Measurements from ENCODE around the gene CHKB. TPM values are rescaled to one million over a fixed set of nuclear protein-coding genes. Genes with fewer than 3 reads are reported as not detected.

Gene CHKB
- total RNA-seq, 2 experiments from 2014 or later = 85.8 to 100 TPM

DNA sequence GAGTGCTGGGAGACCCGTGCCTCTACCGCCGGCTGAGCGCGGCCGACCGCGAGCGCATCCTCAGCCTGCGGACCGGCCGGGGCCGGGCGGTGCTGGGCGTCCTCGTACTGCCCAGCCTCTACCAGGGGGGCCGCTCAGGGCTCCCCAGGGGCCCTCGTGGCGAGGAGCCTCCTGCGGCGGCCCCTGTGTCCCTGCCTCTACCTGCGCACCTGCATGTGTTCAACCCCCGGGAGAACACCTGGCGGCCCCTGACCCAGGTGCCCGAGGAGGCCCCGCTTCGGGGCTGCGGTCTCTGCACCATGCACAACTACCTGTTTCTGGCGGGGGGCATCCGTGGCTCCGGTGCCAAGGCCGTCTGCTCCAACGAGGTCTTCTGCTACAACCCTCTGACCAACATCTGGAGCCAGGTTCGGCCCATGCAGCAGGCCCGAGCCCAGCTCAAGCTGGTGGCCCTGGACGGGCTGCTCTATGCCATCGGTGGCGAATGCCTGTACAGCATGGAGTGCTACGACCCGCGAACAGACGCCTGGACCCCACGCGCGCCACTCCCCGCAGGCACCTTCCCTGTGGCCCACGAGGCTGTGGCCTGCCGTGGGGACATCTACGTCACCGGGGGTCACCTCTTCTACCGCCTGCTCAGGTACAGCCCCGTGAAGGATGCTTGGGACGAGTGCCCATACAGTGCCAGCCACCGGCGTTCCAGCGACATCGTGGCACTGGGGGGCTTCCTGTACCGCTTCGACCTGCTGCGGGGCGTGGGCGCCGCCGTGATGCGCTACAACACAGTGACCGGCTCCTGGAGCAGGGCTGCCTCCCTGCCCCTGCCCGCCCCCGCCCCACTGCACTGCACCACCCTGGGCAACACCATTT is 33.5 kb downstream of the CHKB start:
- ChIA-PET POLR2A (interaction anchor here (0.8 to 1.8 kb wide), 2 partner anchors 10 to 40 kb away, joined by 3 to 9 read pairs; no protein-coding TSS in a partner anchor), CTCF (ENCODE audit: unreplicated experiment) (interaction anchor here (0.5 kb wide), 1 partner anchor 68 kb away, joined by 3 read pairs; no protein-coding TSS in a partner anchor)
- H3K79me2 ChIP-seq (ENCODE audit: insufficient read depth, low read depth, low read length) = no peaks in the 10 kb centered on the region
- H3K4me2 ChIP-seq (ENCODE audit: low read length) = peak overlapping the region; percentile 59
- TF ChIP-seq EZH2phosphoT487 (IDR thresholded peaks at IDR 0.05; ENCODE audit: borderline replicate concordance, low read depth, low read length) = no peak
- no peak for TF ChIP-seq CTCF (conservative IDR thresholded peaks at IDR 0.05; ENCODE audit: low read length)
- H3K36me3 ChIP-seq (ENCODE audit: insufficient read depth, low read length) = no peaks in the 10 kb centered on the region
- intact Hi-C loops (cut with micrococcal nuclease; ENCODE audit: unreplicated experiment) = loop anchor here (2.0 kb wide), 1 partner anchor 72 kb away; no protein-coding TSS in a partner anchor
- H3K4me3 ChIP-seq (ENCODE audit: low read depth, low read length, poor library complexity, severe bottlenecking) = no peak overlapping the region
- DNase-seq (ENCODE audit: low spot score) = peak; percentile 21
- no peaks in the 10 kb centered on the region for H4K20me1 ChIP-seq (ENCODE audit: insufficient read depth, low read length)
- BruUV-seq (replicated peaks) = no TSS peak
- no peak overlapping the region for H3K27ac ChIP-seq (ENCODE audit: low read depth, low read length, poor library complexity, severe bottlenecking)
- peaks cover 30% of the 10 kb centered on the region for H3K4me1 ChIP-seq (ENCODE audit: insufficient read depth, low read length, poor library complexity, severe bottlenecking)
- peak overlapping the region; percentile 51 for H2AFZ ChIP-seq (ENCODE audit: low read length)
- no peaks in the 10 kb centered on the region for H3K9me2 ChIP-seq (ENCODE audit: insufficient read depth, low read length)
- H3K9me3 ChIP-seq (ENCODE audit: low read length) = no peaks in the 10 kb centered on the region

DNA sequence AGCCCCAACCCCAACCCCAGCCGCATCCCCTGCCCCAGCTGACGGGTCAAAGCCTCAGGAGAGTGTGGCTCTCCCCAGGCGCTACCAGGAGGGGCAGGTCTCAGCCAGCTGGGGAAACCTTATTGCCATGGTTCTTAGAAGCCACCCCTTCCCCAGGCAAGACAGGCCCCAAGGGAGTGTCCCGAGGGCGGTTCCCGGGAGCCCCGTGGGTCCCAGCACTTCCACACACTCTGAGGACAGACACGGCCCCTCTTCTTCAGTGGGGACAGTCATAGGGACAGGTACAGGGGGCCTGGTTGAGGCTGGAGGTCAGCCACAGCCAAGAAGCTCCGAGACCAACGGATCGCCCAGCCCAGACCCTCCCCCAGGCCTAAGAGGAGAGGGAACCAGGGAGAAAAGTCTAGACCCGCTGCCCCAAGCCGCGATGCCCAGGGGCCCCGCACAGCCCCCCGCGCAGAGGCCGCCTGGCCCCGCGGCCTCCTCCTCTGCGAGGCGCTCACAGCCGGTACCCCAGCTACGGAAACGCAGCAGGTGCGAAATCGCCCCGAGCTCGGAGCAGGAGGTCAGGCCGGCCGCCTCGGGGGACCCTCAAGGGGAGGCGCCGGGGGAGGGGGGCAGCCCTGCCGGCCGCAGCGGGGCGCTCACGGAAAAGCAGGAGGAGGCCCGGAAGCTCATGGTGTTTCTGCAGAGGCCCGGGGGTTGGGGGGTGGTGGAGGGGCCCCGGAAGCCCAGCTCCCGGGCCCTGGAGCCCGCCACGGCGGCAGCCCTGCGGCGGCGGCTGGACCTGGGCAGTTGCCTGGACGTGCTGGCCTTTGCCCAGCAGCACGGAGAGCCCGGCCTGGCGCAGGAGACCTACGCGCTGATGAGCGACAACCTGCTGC is 34.4 kb downstream of the CHKB start:
- TF ChIP-seq CTCF (conservative IDR thresholded peaks at IDR 0.05; ENCODE audit: low read length) = 0 out of 2 replicates have a peak, but pooled peaks have one; percentile 35
- no peak for TF ChIP-seq EZH2phosphoT487 (IDR thresholded peaks at IDR 0.05; ENCODE audit: borderline replicate concordance, low read depth, low read length)
- intact Hi-C loops (cut with micrococcal nuclease; ENCODE audit: unreplicated experiment) = loop anchor here (2.0 kb wide), 1 partner anchor 73 kb away; no protein-coding TSS in a partner anchor
- H3K9me2 ChIP-seq (ENCODE audit: insufficient read depth, low read length) = no peaks in the 10 kb centered on the region
- no peak overlapping the region for H3K27ac ChIP-seq (ENCODE audit: low read depth, low read length, poor library complexity, severe bottlenecking)
- peak overlapping the region; percentile 51 for H2AFZ ChIP-seq (ENCODE audit: low read length)
- no peaks in the 10 kb centered on the region for H4K20me1 ChIP-seq (ENCODE audit: insufficient read depth, low read length)
- no peaks in the 10 kb centered on the region for H3K9me3 ChIP-seq (ENCODE audit: low read length)
- H3K4me2 ChIP-seq (ENCODE audit: low read length) = peak overlapping the region; percentile 59
- H3K36me3 ChIP-seq (ENCODE audit: insufficient read depth, low read length) = no peaks in the 10 kb centered on the region
- CTCF ChIA-PET (ENCODE audit: unreplicated experiment) = interaction anchor here (0.5 to 0.9 kb wide), 2 partner anchors 15 to 69 kb away, joined by 3 to 5 read pairs; partner anchors contain the start of gene SYCE3
- POLR2A ChIA-PET = interaction anchor here (0.5 to 1.8 kb wide), 5 partner anchors 8 to 39 kb away, joined by 3 to 9 read pairs (median 3); no protein-coding TSS in a partner anchor
- no TSS peak for BruUV-seq (replicated peaks)
- H3K79me2 ChIP-seq (ENCODE audit: insufficient read depth, low read depth, low read length) = no peaks in the 10 kb centered on the region
- no peak overlapping the region for H3K4me3 ChIP-seq (ENCODE audit: low read depth, low read length, poor library complexity, severe bottlenecking)
- peak; percentile 41 for DNase-seq (ENCODE audit: low spot score)
- H3K4me1 ChIP-seq (ENCODE audit: insufficient read depth, low read length, poor library complexity, severe bottlenecking) = peaks cover 35% of the 10 kb centered on the region

All from OCI-LY7 (cell line).